T follicular helper cell (primary cell): ENCODE data around the gene NFKBIA.
"Not testable (repeated sequence)": the region's sequence is repeated elsewhere in the genome, so short reads cannot be mapped to it uniquely, and the experiment has no call there.

Source experiments
- DNase-seq: peaks from one replicate; pipeline ENCODE4 v3.0.0-alpha.2; 2020; ENCODE audit warnings: low read depth

Gene NFKBIA

DNA sequence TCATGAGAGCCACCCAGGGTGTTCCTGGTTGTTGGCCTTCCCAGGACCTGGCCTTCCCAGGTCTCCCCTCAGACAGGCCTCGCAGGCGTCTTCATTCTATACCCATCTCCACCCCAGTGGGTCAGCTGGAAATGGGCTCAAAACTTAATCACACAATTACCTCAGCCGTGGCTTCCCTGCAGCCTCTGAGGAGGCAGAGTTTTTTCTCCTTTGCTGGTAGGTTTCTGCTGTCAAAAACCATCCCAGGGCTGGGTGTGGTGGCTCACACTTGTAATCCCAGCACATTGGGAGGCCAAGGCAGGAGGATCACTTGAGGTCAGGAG is 13.2 kb downstream of the NFKBIA start:
- DNase-seq = no peak

DNA sequence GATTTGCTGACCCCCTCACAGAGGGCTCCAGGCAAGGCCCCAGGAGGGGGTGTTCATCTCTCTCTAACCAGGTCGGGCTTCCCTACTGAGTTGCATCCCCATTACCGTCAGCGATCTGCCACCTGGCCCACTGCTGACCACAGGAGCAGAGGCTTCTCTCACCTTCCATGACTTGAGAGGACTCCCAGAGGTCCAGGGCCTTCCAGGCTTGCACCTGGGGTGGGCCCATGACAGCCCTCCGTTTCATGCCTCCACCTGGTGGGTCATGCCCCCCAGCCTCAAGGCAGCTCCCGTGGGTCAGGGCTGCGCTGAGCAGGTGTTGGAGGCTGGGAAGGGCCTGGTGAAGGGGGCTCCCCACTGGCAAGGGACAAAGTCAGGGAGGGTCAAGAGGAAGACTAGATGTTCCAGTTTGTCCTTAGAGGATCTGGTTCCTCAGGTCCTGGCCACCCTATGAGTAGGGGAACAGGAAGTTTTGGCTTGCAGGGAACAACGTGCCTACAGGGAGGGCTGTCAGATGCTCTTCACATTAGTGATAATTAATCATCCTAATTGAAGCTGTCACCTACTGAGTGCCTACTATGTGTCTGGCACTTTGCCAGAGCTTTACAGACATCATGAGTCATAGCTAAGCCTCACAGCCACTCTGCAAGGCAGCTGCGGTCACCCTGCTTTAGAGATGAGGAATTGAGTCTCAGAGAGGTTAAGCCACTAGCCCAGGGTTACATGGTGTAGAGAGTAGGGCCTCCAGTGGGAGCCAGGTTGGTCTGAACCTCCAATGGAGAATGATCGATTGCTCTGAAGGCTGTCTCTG is 13.8 kb downstream of the NFKBIA start:
- DNase-seq = no peak

DNA sequence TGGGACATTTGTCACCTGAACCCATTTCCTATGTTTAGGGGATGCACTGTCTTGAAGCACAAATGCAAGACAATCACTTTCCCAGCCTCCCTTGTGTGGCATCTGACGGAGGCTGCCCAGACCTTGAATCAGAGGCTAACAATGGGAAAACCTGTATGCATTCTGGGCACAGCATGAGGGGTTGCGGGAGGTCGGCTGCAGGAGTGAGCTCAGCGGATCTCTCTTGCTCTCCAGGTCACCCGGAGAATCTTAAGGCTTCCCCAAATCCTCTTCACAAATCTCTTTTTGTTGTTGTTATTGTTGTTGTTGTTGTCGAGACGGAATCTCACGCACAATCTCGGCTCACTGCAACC is 15.3 kb downstream of the NFKBIA start:
- no peak for DNase-seq

DNA sequence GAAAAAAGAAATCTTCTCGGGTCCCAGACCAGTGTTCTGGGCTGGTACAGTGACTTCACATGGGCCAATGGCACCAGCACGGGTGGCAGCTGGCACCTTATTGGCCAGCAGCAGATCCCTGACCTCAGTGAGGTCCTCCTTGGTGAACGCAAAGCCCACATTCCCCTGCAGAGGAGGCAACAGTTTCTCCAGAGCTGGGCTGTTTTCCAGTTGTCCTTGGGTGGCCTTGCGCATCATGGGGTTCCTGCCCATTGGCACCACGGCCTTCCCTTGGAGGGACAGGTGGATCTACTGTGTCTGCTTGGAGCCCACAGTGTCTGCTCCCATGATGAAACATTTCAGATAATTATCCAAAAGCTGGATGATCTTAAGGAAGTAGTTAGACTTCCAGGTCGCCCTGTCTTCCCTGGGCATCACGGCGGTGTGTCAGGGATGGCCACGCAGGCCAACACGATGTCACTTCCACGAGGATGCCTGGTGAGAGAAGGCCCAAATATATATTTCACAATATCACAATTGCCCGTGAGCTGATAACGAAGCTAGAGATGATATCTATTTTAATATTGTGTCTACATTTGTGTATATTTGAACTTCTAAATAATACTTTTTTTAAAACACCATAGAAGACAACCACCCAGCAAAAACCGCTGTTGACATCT is 15.8 kb downstream of the NFKBIA start:
- no peak for DNase-seq

DNA sequence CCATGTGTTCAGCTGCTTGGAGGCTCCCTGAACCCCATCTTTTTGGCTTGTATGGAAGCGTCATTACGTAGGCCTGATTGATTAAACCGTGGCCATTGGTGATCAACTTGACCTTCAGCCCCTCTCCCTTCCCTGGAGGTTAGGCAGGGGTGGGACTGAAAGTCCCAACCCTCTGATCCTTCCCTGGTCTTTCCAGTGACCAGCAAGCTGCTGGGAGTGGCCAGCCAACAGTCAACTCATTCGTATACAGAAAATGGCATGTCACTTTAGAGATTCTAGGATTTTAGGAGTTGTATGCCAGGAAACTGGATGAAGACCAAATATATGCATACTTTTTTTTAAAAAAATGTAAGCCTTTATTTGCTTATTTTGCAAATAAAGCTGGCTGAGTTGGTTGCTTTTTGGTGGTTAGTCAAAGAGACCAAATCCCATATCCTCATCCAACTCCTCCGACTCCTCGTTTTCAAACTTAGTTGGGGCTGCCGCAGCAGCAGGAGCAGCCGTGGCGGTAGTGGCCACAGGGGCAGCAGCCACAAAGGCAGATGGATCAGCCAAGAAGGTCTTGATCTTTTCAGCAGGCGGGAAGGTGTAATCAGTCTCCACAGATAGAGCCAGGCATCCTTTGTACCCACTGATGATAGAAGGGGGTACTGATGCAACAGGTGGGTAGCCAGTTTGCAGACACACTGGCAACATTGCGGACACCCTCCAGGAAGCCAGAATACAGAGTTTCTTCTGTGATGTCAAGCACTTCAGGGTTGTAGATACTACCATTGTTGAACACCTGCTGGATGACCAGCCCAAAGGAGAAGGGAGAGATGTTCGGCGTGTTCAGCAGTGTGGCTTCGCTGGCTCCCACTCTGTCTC is 16.6 kb downstream of the NFKBIA start:
- DNase-seq = no peak

DNA sequence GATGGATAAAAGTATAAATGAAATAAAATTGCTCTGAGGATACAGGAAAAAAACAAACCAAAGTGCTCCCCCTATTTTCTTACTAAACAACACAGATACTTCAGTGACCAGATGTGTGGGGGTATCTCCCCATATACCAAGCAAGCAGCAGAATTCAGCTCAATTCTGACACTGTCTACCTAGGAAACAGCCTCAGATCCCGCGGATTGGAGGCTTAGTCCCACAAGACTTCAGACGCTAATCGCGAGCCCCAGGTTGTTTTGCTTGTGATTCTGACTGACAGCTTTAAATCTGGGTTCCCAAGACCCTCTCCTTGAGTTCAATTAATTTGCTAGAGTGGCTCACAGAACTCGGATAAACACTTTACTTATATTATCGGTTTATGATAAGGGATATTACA is 17.3 kb downstream of the NFKBIA start:
- no peak for DNase-seq

DNA sequence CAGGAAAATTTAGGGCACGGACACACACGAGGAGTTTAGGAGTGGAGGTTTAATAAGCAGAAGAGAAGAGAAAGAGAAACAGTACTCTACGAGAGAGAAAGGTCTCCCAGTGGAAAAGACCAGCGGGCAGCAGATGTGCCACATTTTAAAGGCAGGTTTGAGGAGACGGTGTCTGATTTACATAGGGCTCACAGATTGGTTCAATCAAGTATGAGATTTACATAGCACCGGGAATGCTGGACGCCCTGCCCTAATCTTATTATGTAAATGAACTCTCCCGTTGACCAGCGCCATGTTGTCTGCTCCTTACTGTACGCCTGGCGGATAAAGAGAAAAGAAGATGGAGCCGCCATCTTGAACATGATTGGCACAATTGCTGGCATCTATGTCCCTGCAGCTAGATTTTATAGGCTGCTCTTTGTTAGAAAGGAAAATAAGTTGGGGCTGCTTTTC is 17.9 kb downstream of the NFKBIA start:
- no peak for DNase-seq

DNA sequence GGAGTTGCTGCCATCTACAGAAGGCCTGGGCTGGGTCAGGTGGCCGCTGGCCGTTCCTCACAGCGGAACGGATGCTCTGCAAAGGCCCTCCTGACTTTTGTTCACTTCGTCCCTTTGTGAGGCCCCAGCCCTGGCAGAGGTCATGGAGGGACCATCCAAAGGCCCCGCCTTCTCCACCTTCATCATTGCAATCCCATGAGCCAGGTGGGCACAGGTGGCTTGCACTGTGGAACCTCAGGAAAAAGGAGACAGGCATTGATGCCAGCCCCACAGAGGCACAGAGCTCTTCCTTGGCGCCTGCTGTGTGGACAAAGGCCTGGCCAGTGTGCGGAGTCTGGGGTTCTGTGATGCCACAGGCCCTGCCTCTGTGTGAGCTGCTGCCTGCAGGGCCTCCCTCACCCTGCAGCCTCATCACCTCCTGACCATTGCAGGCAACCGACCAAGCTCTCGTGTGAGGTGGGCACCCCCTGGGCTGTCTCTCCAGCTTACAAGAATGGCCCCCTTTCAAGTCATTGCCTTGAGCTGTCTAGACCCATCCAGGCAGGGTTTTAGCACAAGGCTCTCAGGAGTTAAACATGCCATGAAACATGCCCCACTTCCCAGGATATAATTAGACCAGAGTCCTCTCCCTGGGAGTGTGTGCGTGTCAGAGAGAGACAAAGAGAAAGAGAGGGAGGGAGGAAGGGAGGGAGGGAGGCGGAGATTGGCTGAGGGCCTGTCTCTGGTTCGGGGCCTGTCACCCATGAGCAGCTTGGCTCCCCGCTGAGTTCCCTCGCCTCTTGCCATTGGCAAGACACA is 19.3 kb downstream of the NFKBIA start:
- DNase-seq = no peak

DNA sequence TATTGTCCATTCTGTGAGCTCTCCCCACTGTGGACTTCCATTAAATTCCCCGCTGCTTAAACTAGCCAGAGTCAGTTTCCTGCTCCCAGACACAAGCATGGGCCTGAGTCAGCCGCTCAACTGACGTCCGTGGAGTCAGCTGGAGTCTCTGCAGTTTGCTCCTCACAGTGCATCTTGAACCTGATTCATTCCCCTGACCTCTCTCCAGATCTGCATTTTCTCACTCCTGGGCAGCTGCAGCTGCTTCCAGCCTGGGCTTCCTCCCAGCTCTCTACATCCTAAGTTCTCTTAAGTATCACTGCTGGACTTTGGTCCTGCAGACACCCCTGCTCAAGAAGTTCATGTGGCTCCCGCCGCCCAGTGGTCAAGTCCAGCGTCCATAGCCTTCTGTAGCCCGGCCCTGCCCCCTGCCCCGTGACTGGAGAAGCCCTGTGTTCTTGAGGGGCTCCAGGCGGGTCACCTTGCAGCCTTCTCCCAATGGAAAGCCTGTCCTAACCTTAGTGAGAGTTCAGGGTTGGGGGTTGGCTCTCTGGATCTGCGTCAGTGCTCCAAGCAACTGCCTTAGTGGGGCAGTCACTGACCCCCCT is 20.0 kb downstream of the NFKBIA start:
- DNase-seq = no peak

DNA sequence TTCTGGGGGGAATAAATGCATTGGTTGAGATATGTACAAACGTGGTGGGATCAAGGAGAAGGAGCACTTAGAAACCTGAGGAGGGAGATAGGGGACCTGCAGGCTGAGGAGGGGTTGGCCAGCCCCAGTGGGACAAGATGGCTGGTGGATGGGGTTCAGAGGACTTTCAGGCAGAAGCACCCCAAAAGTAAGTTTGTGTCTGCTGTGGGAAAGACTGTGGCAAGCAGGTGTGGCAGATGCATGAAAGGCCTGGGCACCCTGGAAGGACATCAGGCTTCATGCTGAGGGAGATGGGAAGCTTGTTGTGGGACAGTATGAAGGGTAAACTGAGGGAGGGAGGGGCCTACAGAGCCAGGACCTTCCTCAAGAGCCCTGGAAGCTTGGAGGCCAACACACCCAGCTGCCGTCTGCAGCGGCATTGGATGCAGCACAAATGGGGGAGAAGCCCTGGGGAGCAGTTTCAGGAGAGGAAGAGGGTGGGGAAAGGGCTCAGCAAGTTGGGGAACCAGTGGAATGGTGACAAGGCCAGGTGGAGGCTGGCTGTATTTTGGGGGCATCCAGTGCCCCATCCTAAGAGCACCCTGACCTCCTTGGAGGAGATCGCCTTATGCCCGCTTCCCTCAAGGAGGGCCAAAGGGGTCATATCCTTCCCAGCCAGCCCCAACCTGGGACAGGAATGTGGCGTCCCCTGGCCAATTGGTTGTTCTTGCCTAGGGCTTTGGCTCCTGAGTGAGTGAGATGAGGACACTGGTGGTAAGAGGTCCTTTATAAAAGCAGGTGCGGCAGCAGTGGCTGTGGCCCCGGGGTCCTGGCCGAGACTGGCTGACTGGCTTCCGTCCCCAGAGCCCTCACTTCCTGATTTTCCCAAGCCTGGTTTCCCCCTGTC is 20.7 kb downstream of the NFKBIA start:
- DNase-seq = no peak

DNA sequence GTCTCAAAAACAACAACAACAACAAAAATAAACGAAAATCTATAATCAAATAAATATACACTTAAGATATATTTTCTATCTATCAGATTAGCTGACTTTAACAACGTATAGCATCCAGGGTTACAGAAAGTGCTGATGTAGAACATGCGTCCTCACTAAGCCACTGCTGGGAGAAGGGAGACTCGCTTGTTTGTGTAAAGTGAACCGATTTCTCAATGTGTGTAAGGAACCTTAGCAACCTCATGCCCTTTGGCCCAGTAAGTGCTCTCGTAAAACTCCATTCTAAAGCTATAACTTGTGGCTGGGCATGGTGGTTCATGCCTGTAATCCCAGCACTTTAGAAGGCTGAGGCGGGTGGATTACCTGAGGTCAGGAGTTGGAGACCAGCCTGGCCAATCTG is 23.8 kb downstream of the NFKBIA start:
- DNase-seq = no peak

DNA sequence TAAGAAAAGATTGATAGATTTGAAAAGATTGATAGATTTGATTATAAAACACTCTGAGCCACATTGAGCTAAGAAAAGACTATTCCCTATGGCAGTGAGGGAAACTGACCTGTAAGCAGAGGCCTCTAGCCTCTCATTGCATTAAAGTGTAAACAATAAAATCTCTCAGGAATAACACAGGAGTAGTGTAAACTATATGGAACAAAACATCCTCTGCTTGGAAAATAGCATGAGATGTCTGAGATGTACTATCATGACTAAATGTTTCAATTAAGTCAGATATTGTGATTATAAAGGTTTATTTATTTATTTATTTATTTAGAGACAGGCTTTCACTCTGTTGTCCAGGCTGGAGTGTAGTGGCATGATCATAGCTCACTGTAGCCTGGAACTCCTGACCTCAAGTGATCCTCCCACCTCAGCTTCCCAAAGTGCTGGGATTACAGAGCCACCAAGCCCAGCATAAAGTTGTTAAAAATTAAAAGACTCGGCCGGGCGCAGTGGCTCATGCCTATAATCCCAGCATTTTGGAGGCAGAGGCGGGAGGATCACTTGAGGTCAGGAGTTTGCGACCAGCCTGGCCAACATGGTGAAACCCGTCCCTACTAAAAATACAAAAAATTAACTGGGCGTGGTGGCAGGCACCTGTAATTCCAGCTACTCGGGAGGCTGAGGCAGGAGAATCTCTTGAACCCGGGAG is 25.2 kb downstream of the NFKBIA start:
- DNase-seq = not testable (repeated sequence)

DNA sequence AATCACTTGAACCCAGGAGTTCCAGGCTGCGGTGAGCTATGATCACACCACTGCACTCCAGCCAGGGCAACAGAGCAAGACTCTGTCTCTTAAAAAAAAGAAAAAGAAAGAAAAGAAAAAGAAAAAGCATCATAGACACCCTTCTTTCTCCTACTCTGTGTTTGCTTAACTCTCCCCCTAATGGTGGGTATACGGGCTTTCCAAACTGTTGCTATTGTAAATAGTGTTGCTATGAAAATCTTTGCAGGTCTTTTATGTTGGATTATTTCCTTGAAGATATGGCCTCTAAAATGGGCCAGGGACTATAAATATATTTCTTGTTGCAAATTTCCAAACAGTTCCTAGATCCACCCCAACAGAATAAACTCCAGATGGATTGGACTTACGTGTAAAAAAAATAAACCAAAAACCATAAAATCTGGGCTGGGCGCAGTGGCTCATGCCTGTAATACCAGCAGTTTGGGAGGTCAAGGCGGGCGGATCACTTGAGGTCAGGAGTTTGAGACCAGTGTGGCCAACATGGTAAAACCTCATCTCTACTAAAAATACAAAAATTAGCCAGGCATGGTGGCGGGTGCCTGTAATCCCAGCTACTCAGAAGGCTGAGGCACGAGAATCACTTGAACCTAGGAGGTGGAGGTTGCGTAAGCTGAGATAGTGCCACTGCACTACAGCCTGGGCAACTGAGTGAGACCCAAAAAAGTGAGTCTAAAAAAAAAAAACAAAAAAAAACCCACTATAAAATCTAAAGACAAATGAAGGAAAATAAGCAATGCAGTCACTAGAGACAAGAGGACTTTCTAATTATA is 25.9 kb downstream of the NFKBIA start:
- no peak for DNase-seq

DNA sequence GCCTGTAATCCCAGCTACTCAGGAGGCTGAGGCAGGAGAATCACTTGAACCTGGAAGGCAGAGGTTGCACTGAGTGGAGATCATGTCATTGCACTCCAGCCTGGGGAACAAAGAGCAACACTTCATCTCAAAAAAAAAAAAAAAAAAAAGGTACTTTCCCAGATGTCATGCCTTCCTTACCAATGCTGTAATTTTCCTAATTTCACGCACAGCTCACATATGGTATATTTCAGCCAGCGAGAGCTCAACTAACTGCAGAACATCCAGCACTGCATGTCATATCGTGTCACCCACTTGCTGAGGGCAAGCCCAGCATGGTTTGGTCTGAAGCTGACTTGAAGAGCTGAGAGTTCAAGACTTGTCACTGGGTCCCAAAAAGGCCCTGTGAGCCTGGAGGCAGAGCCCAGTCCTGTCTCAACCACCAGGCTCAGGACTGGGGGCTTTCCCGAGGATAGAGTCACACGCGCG is 29.0 kb downstream of the NFKBIA start:
- no peak for DNase-seq

DNA sequence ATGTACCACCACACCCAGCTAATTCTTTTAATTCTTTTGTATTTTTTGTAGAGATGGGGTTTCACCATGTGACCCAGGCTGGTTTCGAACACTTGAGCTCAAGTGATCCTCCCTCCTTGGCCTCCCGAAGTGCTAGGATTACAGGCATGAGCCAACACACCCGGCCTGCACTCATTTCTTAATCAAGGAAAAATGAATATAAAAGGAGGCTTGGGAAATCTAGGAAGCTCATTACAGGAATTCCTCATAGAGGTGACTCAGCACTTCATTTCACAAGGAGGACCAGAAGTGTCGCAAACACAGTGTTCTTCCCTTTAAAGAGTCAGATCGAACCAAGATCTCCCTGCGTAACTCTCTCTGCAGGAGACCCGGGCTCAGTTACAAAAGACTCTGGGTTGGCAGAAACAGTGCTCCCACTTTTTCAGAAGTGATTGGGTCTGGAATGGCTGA is 30.3 kb downstream of the NFKBIA start:
- no peak for DNase-seq

DNA sequence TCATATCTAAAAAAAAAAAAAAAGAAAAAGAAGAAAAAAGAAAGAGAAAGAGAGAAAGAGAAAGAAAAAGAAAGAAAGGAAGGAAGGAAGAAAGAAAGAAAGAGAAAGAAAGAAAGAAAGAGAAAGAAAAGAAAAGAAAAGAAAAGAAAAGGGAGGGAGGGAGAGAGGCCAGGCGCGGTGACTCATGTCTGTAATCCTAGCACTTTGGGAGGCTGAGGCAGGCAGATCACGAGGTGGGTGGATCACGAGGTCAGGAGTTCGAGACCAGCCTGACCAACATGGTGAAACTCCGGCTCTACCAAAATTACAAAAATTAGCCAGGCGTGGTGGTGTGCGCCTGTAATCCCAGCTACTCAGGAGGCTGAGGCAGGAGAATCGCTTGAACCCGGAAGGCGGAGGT is 31.3 kb downstream of the NFKBIA start:
- not testable (repeated sequence) for DNase-seq

DNA sequence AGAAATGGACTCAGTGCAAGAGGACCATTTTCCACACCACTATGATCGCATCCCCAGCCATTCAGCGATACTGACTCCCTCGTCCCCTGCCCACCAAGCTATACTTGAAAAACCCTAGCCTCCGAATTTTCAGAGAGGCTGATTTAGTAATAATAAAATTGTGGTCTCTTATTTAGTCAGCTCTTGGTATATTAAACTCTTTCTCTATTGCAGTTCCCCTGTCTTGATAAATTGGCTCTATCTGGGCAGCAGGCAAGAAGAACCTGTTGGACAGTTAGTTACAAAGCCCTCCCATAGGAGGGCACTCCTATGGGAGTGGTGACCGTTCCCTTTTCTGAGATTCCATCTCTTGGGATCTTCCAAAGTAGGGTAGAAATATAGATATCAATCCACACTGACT is 33.6 kb downstream of the NFKBIA start:
- no peak for DNase-seq

DNA sequence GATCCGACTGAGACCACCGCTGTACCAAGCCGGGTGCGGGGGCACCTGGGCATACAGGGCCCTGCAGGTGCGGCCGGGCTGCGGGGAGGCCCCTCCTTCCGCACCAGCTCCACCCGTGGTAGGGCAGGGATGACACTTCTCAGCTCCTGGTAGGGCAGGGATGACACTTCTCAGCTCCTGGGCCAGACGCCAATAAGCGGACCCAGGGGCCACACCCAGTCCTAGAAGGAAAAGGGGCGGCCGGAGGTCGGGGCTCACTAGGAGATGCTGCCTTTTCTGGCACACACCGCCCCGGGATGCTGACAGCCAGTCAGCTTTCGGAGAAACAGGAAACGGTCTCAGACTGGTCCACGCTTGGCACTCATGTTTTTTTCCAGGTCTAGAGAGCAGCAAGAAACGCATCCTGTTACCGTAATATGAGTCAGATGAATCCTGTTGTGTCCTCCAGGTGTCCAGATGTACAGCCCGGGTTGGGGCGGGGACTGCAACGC is 34.8 kb downstream of the NFKBIA start:
- no peak for DNase-seq
